Stimulated activated CD4-positive, alpha-beta T cell treated with anti-CD3 and anti-CD28 coated beads, Interleukin-1b, Interleukin-23, amount 100 ng/mL, for 1 hour (primary cell): ENCODE measurements around the gene ZFYVE28.

ENCODE experiments used
- DNase-seq, 2 donors: peaks; one replicate each; pipeline ENCODE4 v3.0.0-alpha.2; 2020; ENCODE audit warnings: low read depth in 2 of 2

The ZFYVE28 gene

GRCh38 chr4:2261110-2261852, 157.2 kb downstream of the ZFYVE28 start:
- DNase-seq: peak in 1 of 2 donors; percentile 30

- no peak for DNase-seq
Measured at GRCh38 chr4:2260344-2261109, 157.9 kb downstream of the ZFYVE28 start.

GRCh38 chr4:2259541-2260343, 158.7 kb downstream of the ZFYVE28 start:
- no peak for DNase-seq

- DNase-seq: no peak
Measured at GRCh38 chr4:2259036-2259540, 159.4 kb downstream of the ZFYVE28 start.

GRCh38 chr4:2258091-2259035, 160.1 kb downstream of the ZFYVE28 start:
- DNase-seq: no peak

- no peak for DNase-seq
Measured at GRCh38 chr4:2257361-2258081, 160.9 kb downstream of the ZFYVE28 start.

- no peak for DNase-seq
Measured at GRCh38 chr4:2256781-2257191, 161.7 kb downstream of the ZFYVE28 start.

GRCh38 chr4:2256156-2256731, 162.2 kb downstream of the ZFYVE28 start:
- no peak for DNase-seq

GRCh38 chr4:2255501-2256155, 162.8 kb downstream of the ZFYVE28 start:
- no peak for DNase-seq

GRCh38 chr4:2254665-2255500, 163.6 kb downstream of the ZFYVE28 start:
- DNase-seq: no peak

GRCh38 chr4:2253160-2254084, 165.0 kb downstream of the ZFYVE28 start:
- no peak for DNase-seq

GRCh38 chr4:2252530-2253091, 165.8 kb downstream of the ZFYVE28 start:
- no peak for DNase-seq

GRCh38 chr4:2251795-2252529, 166.5 kb downstream of the ZFYVE28 start:
- DNase-seq: no peak

GRCh38 chr4:2251073-2251794, 167.2 kb downstream of the ZFYVE28 start:
- DNase-seq: no peak

GRCh38 chr4:2250357-2251072, 167.9 kb downstream of the ZFYVE28 start:
- DNase-seq: no peak
